CD4-positive, alpha-beta T cell (primary cell): ENCODE results near the gene CACNA1H. TPM values are rescaled to one million over a fixed set of nuclear protein-coding genes. Genes with fewer than 3 reads are reported as not detected.

Experiments used
- ATAC-seq: fragments of 200-7000 bp; cut with Tn5 transposase; one replicate; pipeline ENCODE4 v1.10.0; 2022; ENCODE audit warnings: mild to moderate bottlenecking; ENCODE audit not compliant: poor library complexity
- CTCF ChIA-PET: fragments of 350-600 bp; sonication (Branson Sonifier 250); formaldehyde crosslinking; loops from one replicate; lab custom pipeline; 2021; ENCODE audit warnings: antibody characterized with exemption, inconsistent platforms; lab: Charles Lee
- POLR2A ChIA-PET: fragments of 350-600 bp; sonication (Branson Sonifier 250); formaldehyde crosslinking; loops from one replicate; lab custom pipeline; 2021; ENCODE audit warnings: antibody characterized with exemption, inconsistent platforms; lab: Charles Lee
- DNase-seq, 14 experiments: peaks; one replicate each; pipeline ENCODE4 v3.0.0-alpha.2; 2013 to 2020; ENCODE audit warnings: mixed read lengths in 2 of 14
- H3K27ac ChIP-seq, 2 donors: one replicate each; pipeline versions ENCODE4 v1.5.1 to v1.7.0; 2013; ENCODE audit warnings: low read length in 2 of 2, low read depth in 1 of 2, mild to moderate bottlenecking in 1 of 2
- H3K27me3 ChIP-seq, 2 experiments: 1 replicate in 1 of 2; 2 replicates in 1 of 2; pipeline versions ENCODE4 v1.6.1 to v1.7.0; 2013; ENCODE audit warnings: low read length in 2 of 2, control low read depth in 1 of 2, mild to moderate bottlenecking in 1 of 2, moderate library complexity in 1 of 2; ENCODE audit not compliant: insufficient read depth in 2 of 2, control insufficient read depth in 1 of 2
- H3K36me3 ChIP-seq: one replicate; pipeline ENCODE4 v1.6.1; 2013; ENCODE audit warnings: low read length, control low read depth; ENCODE audit not compliant: insufficient read depth
- H3K4me1 ChIP-seq: one replicate; pipeline ENCODE4 v1.6.1; 2013; ENCODE audit warnings: low read length, control low read depth; ENCODE audit not compliant: insufficient read depth
- H3K4me3 ChIP-seq: one replicate; pipeline ENCODE4 v1.5.1; 2013; ENCODE audit warnings: mild to moderate bottlenecking, low read length, moderate library complexity
- H3K9me3 ChIP-seq, 2 experiments: 1 replicate in 1 of 2; 2 replicates in 1 of 2; pipeline versions ENCODE4 v1.6.1 to v1.7.0; 2013; ENCODE audit warnings: low read length in 2 of 2, mild to moderate bottlenecking in 2 of 2, control low read depth in 1 of 2, moderate library complexity in 1 of 2; ENCODE audit not compliant: control insufficient read depth in 1 of 2, insufficient read depth in 1 of 2
- H3K27ac Mint-ChIP-seq: one replicate; pipeline ENCODE4 v1.8.0; 2020; ENCODE audit warnings: mixed read lengths
- H3K27me3 Mint-ChIP-seq: one replicate; pipeline ENCODE4 v1.8.0; 2021; ENCODE audit warnings: mixed read lengths
- H3K36me3 Mint-ChIP-seq: one replicate; pipeline ENCODE4 v1.8.0; 2021; ENCODE audit warnings: low read depth, mixed read lengths
- H3K4me1 Mint-ChIP-seq: one replicate; pipeline ENCODE4 v1.8.0; 2021; ENCODE audit warnings: low read depth, mixed read lengths
- H3K4me3 Mint-ChIP-seq: one replicate; pipeline ENCODE4 v1.8.0; 2020; ENCODE audit warnings: mild to moderate bottlenecking, mixed read lengths
- H3K9me3 Mint-ChIP-seq: one replicate; pipeline ENCODE4 v1.8.0; 2020; ENCODE audit warnings: mixed read lengths
- intact Hi-C, 2 experiments: fragments of 100-400 bp; cut with DNase I in 1 of 2; cut with micrococcal nuclease in 1 of 2; formaldehyde crosslinking; loops; one replicate each; pipeline versions ENCODE4 v1.15.1 to v1.9.0; 2023 to 2025; cut with DNase I, micrococcal nuclease
- total RNA-seq, 174 experiments: library from RNA in 2 of 174; stranded (reverse) in 2 of 174; gene quantifications; one replicate each; pipeline ENCODE4 v1.2.3 and lab custom pipeline; 2021 to 2026
- TF ChIP-seq, protein P1 (sequence below): fragments of 200-600 bp; IDR thresholded peaks from one replicate; pipeline ENCODE4 v1.8.0; 2022; ENCODE audit warnings: antibody characterized with exemption, mild to moderate bottlenecking

CACNA1H gene
- total RNA-seq, 2 experiments from 2014 or later, result 5.7 to 6.3 TPM

DNA sequence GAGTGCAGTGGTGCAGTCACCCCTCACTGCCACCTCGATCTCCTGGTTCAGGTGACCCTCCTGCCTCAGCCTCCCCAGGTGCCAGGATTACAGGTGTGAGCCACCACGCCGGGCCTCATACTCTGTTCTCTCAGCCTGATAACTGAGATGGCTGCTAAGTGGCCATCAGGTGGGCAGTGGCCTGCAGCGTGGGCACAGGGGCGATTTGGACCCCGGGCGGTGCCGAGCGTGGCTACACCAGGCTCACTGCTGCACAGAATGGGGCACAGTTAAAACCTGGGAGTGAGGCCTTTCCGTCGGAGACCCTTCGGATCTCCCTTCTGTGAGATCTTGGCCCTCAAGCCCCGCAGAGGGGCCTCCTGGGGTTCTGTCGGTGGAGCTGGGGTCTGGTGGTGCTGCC is 11.5 kb downstream of the CACNA1H start:
- intact Hi-C loops, result no loop called here
- Mint-ChIP-seq H3K4me1 (no peaks in the 10 kb centered on the region), H3K27ac (no peak overlapping the region), H3K4me3 (no peak overlapping the region), H3K9me3 (no peaks in the 10 kb centered on the region), H3K36me3 (no peaks in the 10 kb centered on the region), H3K27me3 (peaks cover 6% of the 10 kb centered on the region)
- TF ChIP-seq, protein P1, sequence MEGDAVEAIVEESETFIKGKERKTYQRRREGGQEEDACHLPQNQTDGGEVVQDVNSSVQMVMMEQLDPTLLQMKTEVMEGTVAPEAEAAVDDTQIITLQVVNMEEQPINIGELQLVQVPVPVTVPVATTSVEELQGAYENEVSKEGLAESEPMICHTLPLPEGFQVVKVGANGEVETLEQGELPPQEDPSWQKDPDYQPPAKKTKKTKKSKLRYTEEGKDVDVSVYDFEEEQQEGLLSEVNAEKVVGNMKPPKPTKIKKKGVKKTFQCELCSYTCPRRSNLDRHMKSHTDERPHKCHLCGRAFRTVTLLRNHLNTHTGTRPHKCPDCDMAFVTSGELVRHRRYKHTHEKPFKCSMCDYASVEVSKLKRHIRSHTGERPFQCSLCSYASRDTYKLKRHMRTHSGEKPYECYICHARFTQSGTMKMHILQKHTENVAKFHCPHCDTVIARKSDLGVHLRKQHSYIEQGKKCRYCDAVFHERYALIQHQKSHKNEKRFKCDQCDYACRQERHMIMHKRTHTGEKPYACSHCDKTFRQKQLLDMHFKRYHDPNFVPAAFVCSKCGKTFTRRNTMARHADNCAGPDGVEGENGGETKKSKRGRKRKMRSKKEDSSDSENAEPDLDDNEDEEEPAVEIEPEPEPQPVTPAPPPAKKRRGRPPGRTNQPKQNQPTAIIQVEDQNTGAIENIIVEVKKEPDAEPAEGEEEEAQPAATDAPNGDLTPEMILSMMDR, result no peak
- Histone ChIP-seq H3K9me3 (peaks cover 0 to 18% of the 10 kb centered on the region in 2 experiments), H3K4me1 (no peaks in the 10 kb centered on the region), H3K27me3 (peaks cover 0 to 4% of the 10 kb centered on the region in 2 experiments), H3K27ac (no peak overlapping the region), H3K36me3 (no peaks in the 10 kb centered on the region), H3K4me3 (no peak overlapping the region)
- no peak for ATAC-seq
- CTCF ChIA-PET, result no interaction called here
- no peak for DNase-seq
- POLR2A ChIA-PET, result no interaction called here

DNA sequence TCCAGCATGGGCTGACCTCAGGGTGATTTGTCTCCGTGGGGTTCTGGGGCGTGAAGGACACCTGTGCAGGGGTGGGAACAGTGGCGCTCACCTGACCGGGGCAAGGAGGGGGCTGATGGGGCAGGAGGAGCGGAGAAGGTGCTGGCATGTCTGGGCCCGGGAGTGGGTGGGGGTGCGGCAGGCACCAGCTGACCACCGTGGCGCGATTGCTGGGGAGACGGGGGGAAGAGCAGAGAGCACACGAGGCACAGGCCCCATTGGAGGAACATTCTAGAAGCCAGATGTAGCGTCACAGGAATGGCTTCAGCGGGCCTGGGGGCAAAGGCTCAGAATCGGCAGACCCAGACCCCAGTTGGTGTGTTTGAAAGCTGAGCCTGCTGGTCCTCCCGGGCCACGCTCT is 12.1 kb downstream of the CACNA1H start:
- Mint-ChIP-seq H3K4me3 (no peak overlapping the region), H3K27me3 (peaks cover under 1% of the 10 kb centered on the region), H3K9me3 (no peaks in the 10 kb centered on the region), H3K4me1 (no peaks in the 10 kb centered on the region), H3K36me3 (no peaks in the 10 kb centered on the region), H3K27ac (no peak overlapping the region)
- Histone ChIP-seq H3K9me3 (peaks cover 0 to 24% of the 10 kb centered on the region in 2 experiments), H3K4me1 (no peaks in the 10 kb centered on the region), H3K4me3 (no peak overlapping the region), H3K27ac (no peak overlapping the region), H3K27me3 (no peaks in the 10 kb centered on the region), H3K36me3 (no peaks in the 10 kb centered on the region)
- intact Hi-C loops, result no loop called here
- TF ChIP-seq, protein P1, result no peak
- ChIA-PET POLR2A (no interaction called here), CTCF (no interaction called here)
- ATAC-seq (no peak), DNase-seq (no peak)

DNA sequence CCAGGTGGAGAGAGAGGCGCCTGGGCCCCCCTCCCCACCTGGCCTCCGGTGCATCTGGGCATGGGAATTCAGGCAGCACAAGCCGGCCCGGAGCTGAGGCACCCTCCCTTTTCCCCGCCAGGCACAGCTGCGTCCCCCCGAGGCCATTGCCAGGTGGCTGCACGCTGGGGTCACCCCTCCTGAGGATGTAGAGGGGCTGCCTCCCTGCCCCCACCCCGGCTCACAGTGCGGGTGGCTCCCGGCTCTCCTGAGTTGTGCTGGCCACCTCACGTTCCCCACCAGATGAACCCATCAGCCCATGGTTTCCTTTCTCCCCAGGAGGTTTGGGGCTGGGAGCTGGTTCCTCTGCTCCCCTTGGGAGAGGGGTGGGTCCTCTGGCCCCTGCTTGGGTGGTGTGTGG is 12.6 kb downstream of the CACNA1H start:
- ChIA-PET CTCF (no interaction called here), POLR2A (no interaction called here)
- DNase-seq (no peak), ATAC-seq (no peak)
- Histone ChIP-seq H3K36me3 (no peaks in the 10 kb centered on the region), H3K4me3 (no peak overlapping the region), H3K4me1 (no peaks in the 10 kb centered on the region), H3K27me3 (no peaks in the 10 kb centered on the region), H3K9me3 (peaks cover 0 to 26% of the 10 kb centered on the region in 2 experiments), H3K27ac (no peak overlapping the region)
- Mint-ChIP-seq H3K27ac (no peak overlapping the region), H3K4me1 (no peaks in the 10 kb centered on the region), H3K27me3 (no peaks in the 10 kb centered on the region), H3K36me3 (no peaks in the 10 kb centered on the region), H3K9me3 (no peaks in the 10 kb centered on the region), H3K4me3 (no peak overlapping the region)
- intact Hi-C loops, result no loop called here
- TF ChIP-seq, protein P1, result no peak
